NCI-H345 treated with DMSO at 0.1 percent for 48 hours (cell line): ENCODE measurements around the gene OXTR.

ENCODE experiments used
- DNase-seq: peaks from one replicate; lab custom pipeline; 2025; ENCODE audit not compliant: unreplicated experiment; lab: John Stamatoyannopoulos, UW

Gene OXTR

DNA sequence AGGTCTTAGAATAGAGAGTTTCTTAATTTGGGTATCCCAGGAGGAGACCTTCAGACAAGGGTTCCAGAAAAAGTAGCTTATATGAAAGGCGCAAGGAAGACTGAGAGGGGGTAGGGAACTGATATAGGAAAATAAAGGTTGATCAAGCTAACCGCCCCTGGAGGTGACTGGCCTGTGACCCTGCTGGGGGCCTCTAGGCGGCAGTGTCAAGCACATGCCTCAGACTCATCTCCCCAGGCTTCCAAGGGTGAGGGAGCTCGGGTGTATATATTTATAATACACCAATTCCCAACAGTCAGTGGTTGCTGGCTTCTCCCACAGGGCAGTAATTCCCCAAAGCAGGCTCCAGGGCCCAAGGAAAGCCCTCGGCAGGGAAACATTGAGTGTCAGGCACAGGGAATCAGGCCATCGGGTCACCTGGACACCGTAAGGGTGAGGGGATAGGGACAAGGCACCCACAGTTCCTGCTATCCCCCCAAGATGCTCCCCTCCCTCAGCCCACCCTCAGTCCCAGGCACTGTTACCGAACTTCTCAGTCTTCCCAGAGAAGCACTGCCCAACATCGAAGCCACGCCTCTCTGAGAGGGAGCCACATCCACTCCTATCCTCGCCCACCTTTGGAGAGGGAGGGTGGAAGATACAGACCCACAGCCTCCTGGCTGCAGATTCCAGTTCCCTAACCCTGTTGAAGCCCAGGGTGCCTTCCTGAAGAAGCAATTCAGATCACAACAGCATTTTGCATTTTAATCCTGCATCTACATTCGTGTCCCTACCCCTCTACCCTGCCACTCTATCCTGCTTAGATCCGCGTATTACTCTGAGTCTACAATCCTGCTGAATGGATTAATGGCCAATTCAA lies 55.3 kb downstream of the OXTR start:
- DNase-seq, result no peak

- peak; percentile 18 for DNase-seq
These were observed 56.5 kb downstream of the OXTR start for GRCh38 chr3:8712908-8713255.

DNA sequence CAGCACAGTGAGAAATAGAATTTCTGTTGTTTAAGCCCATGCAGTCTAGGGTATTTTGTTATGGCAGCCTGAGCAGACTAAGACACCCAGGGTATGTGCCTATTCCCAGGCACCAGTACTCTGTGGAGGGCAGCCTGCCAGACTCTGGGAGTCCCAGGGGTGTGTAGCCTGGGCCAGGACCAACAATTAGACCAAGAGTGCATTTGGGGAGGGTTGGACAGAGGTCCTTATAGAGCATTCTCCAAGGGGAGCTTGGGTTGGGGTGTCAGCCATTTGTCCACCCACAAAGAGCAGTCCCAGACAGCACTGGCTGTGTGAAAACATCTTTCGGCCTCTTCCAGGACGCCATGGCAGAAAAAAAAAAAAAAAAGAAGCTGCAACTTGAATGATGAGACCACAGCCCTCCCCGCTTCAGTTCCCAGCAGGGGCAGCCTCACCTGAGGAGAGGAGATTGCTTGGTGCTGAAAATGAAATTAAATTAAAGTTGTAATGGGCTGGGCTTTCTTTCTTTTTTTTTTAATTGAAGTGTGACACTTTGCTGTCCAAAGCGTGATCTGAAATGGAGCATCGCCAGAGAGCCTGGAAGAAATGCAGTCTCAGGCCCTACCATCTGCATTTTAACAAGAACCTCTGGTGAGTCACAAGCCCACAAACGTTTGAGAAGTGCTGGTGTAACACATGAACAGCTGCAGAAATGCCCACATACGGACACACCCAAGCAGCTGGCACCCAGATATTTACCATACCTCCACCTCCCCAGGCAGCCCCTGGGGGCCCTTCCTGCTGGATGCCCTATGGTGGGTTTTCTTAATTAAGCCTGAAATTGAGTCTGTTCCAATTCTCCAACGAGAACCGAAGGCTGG lies 57.1 kb downstream of the OXTR start:
- no peak for DNase-seq

DNA sequence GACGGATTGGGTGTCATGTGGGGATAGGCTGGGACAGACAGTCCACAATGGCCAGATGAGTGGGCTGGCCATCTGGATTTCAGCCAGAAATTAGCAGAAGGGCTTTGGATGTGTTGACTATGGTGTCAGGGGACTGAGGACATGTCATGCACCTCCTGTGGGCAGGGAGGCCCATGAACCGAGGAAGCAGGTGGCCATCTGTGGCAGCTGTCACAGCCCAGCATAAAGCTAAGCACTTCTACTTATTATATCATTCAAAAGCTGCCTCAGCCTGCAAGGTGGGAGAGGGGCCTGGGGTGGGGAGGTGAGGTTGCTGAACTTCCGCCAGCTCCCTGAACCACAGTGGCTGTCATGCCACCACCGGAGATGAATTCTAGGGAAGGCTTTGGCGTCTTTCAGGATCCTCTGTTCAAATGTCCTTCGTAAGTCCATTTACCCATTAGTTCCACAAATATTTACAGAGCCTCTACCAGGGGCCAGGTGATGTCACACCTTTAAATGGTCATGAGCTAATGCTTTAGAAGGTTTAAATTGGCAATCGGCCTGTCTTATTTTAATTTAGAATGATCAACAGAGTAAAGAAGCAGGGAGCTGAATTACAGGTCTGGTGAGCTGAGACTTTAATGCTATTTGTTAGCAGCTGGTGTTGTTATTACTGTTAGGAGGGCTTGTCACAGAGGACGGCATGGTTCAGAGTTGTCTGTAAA lies 59.5 kb downstream of the OXTR start:
- DNase-seq, result no peak

DNA sequence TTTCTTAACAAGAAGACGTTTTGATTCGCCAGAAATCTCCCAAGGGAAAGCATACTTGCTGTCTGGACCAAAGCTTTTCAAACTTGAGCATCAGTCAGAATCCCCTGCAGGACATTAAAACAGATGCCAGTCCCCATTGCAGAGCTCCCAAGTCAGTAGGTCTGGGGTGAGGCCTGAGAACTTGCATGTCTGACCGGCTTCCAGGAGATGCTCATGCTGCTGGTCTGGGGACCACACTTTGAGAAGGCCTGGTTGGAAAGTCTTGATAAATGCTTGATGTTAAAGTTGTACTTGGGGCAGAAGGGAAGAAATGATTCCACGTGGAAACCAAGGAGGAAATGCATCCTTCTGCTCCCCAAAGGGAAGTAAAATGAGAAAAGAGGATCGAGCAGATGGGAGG lies 60.1 kb downstream of the OXTR start:
- DNase-seq, result no peak

- no peak for DNase-seq
These were observed 63.8 kb downstream of the OXTR start for GRCh38 chr3:8705575-8705974.

DNA sequence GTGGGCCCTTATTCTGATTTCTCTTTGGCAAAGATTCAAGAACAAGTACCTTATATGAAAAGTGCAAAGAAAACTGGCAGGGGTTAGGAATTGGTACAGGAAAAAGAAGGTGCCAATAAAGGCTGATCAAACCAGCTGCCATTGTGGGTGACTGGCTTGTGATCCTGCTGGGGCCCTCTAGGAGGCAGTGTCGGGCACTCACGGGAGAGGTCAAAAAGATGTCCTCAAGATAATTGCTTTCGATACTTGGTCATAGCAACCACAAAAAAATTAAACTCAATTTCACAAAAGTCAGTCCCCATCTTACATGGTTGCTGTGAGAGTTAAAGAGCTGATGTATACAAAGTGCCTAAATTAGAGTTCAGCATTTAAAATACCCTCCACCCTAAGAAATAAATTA lies 66.9 kb downstream of the OXTR start:
- DNase-seq, result no peak
